ENCODE measurements around the gene KIF21A.

The KIF21A gene

DNA sequence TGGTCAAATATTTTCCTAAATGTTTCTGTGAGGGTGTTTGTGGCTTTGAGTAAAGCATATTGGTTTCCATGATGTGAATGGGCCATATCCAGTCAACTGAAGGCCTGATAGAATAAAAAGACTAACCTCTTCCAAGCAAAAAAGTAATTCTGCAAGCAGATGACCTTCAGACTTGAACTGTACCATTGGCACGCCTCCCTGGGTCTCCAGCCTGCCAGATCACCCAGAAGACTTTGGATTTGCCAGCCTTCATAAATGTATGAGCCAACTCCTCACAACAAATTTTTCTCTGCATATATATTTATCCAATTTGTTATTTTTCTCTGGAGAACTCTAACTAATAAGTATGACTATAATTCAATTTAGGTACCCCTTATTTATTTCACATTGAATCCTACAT lies 190.3 kb downstream of the KIF21A start:
- no peak for DNase-seq

Data from femur (tissue), 1 donor.